ENCODE results near the gene ABCB11. TPM values are rescaled to one million over a fixed set of nuclear protein-coding genes. Genes with fewer than 3 reads are reported as not detected.

ABCB11 gene
- total and polyA plus RNA-seq, 5 donors = 0.07 to 0.47 (median 0.20) TPM

DNA sequence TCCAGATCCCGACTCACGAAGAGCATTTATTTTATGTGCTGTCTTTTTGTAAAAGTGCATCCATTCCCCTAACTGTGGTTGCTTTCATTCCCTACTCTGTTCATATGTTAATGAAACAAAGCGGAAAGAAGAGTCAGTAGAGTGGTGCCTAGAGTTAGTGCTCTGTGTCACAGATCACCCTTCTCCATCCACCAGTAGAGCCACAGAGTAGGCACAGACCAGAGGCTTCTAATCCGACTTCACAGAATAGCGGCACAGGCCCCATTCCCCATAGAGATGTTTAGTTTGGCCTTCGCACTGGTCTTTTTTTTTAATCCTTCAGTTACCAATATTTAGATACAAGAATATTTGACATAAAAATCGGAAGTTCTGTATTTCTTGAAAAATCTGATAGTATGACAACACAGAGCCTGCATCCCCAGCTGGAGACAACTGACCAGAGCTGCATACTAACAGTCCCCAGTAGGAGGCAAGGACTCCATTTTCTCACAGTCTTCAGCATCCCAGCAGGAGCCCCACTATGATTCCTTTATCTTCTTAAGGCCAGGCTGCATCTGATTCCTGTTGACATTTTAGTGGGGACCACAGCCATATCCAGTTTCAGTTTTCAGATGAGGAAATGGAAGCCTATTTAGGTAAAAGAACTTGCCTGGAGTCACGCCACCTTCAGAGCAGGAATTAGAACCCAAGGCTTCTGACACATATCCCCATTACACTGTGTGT is 123.0 kb downstream of the ABCB11 start:
- no peak for DNase-seq
- ATAC-seq = no peak
- Histone ChIP-seq H3K9me3 (ENCODE audit: control insufficient read depth, low read length) (no peaks in the 10 kb centered on the region), H3K4me1 (ENCODE audit: control insufficient read depth, insufficient read depth, low read length) (no peaks in the 10 kb centered on the region), H3K27ac (ENCODE audit: low read length) (no peak overlapping the region), H3K4me3 (ENCODE audit: low read length) (no peak overlapping the region), H3K27me3 (ENCODE audit: control insufficient read depth, insufficient read depth) (no peaks in the 10 kb centered on the region)
- WGBS = 84% methylated on average over 8 of the region's 8 CpGs
- intact Hi-C loops (cut with DNase I) = no loop called here

DNA sequence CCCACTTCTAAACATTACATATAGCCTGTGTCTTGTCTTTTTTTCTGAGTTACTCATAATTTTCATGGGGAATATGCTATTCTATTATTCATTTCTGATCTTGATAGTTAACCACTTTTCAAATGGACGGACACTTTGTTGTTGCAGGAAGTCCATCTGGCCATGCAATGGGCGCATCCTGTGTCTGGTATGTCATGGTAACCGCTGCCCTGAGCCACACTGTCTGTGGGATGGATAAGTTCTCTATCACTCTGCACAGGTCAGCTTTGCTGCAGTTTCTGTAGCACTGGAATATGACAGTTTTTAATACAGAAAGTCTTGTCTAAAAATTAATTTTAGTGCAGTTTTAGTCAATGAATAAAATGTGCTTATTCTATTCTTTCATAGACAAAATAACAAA is 126.8 kb downstream of the ABCB11 start:
- Histone ChIP-seq H3K27ac (ENCODE audit: low read length) (no peak overlapping the region), H3K9me3 (ENCODE audit: control insufficient read depth, low read length) (no peaks in the 10 kb centered on the region), H3K4me1 (ENCODE audit: control insufficient read depth, insufficient read depth, low read length) (no peaks in the 10 kb centered on the region), H3K4me3 (ENCODE audit: low read length) (no peak overlapping the region), H3K27me3 (ENCODE audit: control insufficient read depth, insufficient read depth) (no peaks in the 10 kb centered on the region)
- no peak for ATAC-seq
- DNase-seq = no peak
- intact Hi-C loops (cut with DNase I) = no loop called here
- WGBS = 90% methylated on average over 3 of the region's 3 CpGs

DNA sequence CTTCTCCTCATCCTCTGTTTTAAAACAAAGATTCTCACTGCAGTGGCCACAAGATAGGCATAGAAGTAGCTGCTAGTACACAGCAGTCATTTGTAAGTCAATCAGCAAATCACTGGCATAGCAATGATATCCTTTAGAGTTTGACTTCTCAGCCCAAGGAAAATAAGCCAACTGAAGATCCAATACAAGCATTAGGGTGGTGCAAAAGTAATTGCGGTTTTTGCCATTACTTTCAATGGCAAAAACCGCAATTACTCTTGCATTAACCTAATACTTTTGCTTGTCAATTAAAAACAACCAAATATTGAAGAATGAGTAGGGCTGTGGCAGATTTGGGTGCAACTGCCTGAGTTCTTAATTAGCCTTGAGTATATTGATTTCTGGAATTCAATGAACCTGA is 127.2 kb downstream of the ABCB11 start:
- no peak overlapping the region for H3K4me3 ChIP-seq (ENCODE audit: low read length)
- no peak for ATAC-seq
- WGBS = 92% methylated on average over 2 of the region's 2 CpGs

DNA sequence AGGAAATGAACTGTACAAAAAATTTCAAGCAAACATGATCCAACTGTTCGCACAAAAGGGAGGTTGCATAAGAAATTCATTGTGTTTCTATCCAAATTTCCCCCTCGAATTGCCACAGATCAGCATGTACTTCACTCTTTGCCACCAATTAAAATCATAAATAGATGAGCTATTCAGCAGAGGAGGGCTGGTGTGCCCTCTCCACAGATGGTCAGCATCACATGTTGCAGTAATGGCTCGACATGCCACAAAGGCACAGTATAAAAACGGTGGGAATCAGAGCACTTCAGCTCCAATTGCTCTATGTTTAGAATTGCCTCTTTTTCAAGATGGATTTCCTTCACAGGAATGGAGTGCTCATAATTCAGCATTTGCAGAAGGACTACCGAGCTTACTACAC is 130.1 kb downstream of the ABCB11 start, which contains the start of gene G6PC2:
Gene G6PC2, plus strand, starts transcription at position 289 of the 400 bp plus-strand sequence. Its CDS starts 41 bp downstream, at position 330.
- ATAC-seq = no peak
- no peak for DNase-seq
- no peaks in the 10 kb centered on the region for H3K4me1 ChIP-seq (ENCODE audit: control insufficient read depth, insufficient read depth, low read length)
- H3K4me3 ChIP-seq (ENCODE audit: low read length) = no peak within 1 kb of the TSS
- 77% methylated on average over 5 of the region's 5 CpGs for WGBS
- H3K27ac ChIP-seq (ENCODE audit: low read length) = no peak within 1 kb of the TSS
- intact Hi-C loops (cut with DNase I) = no loop called here
- H3K27me3 ChIP-seq (ENCODE audit: control insufficient read depth, insufficient read depth) = no peaks in the 10 kb centered on the region
- H3K9me3 ChIP-seq (ENCODE audit: control insufficient read depth, low read length) = no peaks in the 10 kb centered on the region

More for the DNA sequence above, 127.2 kb downstream of the ABCB11 start:
- DNase-seq = no peak
- intact Hi-C loops (cut with DNase I) = no loop called here
- H3K27me3 ChIP-seq (ENCODE audit: control insufficient read depth, insufficient read depth) = no peaks in the 10 kb centered on the region
- H3K9me3 ChIP-seq (ENCODE audit: control insufficient read depth, low read length) = no peaks in the 10 kb centered on the region
- H3K27ac ChIP-seq (ENCODE audit: low read length) = no peak overlapping the region
- H3K4me1 ChIP-seq (ENCODE audit: control insufficient read depth, insufficient read depth, low read length) = no peaks in the 10 kb centered on the region

DNA sequence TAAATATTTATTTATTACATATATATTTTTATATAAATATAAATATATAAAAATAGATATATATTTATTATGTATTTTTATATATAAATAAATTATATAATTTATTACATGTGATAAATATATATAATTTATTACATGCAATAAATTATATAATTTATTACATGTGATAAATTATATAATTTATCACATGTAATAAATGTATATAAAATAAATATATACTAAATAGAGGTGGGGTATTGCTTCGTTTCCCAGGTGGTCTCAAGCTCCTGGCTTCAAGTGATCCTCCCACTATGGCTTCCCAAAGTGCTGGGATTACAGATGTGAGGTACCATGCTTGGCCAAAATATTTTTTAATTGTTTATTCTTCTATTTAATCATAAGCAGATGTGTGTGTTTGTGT is 133.7 kb downstream of the ABCB11 start:
- WGBS = 82% methylated on average over 1 of the region's 1 CpG
- no peaks in the 10 kb centered on the region for H3K4me1 ChIP-seq (ENCODE audit: control insufficient read depth, insufficient read depth, low read length)
- no peak overlapping the region for H3K27ac ChIP-seq (ENCODE audit: low read length)
- H3K9me3 ChIP-seq (ENCODE audit: control insufficient read depth, low read length) = no peaks in the 10 kb centered on the region
- intact Hi-C loops (cut with DNase I) = no loop called here
- H3K4me3 ChIP-seq (ENCODE audit: low read length) = no peak overlapping the region
- DNase-seq (no peak), ATAC-seq (no peak)
- H3K27me3 ChIP-seq (ENCODE audit: control insufficient read depth, insufficient read depth) = no peaks in the 10 kb centered on the region

DNA sequence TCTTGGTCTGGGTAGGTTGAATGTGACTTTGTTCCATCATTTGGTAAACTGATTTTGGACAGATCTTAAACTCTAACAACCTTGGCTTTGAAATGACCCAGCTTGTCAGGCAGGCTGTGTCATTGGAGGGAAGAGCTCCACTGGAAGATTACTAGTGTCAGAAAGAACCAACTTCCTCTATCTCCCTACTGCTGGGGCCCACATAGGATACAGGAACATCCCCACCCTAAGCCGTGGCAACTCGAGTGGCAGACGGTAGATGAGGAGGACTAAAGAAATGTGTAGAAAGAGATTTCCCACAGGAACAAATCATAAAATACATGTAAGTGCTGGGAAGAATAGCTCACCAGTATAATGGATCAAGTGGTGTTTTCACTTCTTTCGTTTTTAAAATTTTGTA is 134.3 kb downstream of the ABCB11 start:
- DNase-seq (no peak), ATAC-seq (no peak)
- Histone ChIP-seq H3K9me3 (ENCODE audit: control insufficient read depth, low read length) (no peaks in the 10 kb centered on the region), H3K27me3 (ENCODE audit: control insufficient read depth, insufficient read depth) (no peaks in the 10 kb centered on the region), H3K27ac (ENCODE audit: low read length) (no peak overlapping the region), H3K4me3 (ENCODE audit: low read length) (no peak overlapping the region), H3K4me1 (ENCODE audit: control insufficient read depth, insufficient read depth, low read length) (no peaks in the 10 kb centered on the region)
- WGBS = 48% methylated on average over 4 of the region's 4 CpGs
- intact Hi-C loops (cut with DNase I) = no loop called here

DNA sequence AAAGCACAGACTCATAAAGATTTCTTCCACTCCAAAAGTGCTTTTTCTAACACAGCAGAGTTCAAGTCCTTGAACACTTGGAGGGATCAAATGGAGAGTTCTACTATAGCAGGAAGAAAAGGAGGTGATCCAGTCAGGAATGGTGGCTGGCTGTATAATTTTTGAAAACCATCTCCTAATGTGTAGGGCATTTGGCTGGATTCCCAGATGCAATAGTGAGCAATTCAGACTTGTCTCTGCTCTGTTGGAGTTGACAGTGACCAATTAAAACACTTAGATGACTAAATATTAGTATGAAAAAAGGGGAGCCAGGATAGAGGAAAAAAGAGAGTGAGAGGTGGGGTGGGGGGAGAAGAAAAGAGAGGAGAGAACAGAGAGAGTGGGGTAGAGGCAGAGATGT is 135.4 kb downstream of the ABCB11 start:
- Histone ChIP-seq H3K4me1 (ENCODE audit: control insufficient read depth, insufficient read depth, low read length) (no peaks in the 10 kb centered on the region), H3K27ac (ENCODE audit: low read length) (no peak overlapping the region), H3K4me3 (ENCODE audit: low read length) (no peak overlapping the region), H3K27me3 (ENCODE audit: control insufficient read depth, insufficient read depth) (no peaks in the 10 kb centered on the region), H3K9me3 (ENCODE audit: control insufficient read depth, low read length) (no peaks in the 10 kb centered on the region)
- intact Hi-C loops (cut with DNase I) = no loop called here
- ATAC-seq = no peak
- no peak for DNase-seq

DNA sequence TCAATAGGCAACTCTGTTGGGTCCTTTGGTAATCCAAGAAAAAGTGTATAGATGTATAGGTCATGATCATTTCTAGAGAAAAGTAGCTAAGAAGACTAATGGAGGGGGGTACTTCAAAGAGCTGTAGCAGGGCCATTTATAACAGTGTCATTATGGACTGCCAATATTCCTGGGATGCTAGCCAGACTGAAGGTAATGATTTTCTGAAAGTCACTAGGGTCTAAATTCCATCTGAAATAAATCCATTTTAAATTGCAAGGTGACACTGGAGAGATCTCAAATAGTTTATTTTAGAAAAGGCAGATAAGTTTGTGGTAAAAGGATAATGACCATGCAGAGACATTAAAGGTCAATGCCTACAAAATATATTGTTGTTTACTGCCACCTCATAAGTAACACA is 136.4 kb downstream of the ABCB11 start:
- Histone ChIP-seq H3K27me3 (ENCODE audit: control insufficient read depth, insufficient read depth) (no peaks in the 10 kb centered on the region), H3K9me3 (ENCODE audit: control insufficient read depth, low read length) (no peaks in the 10 kb centered on the region), H3K4me1 (ENCODE audit: control insufficient read depth, insufficient read depth, low read length) (no peaks in the 10 kb centered on the region), H3K27ac (ENCODE audit: low read length) (no peak overlapping the region), H3K4me3 (ENCODE audit: low read length) (no peak overlapping the region)
- intact Hi-C loops (cut with DNase I) = no loop called here
- DNase-seq = no peak
- ATAC-seq = no peak

DNA sequence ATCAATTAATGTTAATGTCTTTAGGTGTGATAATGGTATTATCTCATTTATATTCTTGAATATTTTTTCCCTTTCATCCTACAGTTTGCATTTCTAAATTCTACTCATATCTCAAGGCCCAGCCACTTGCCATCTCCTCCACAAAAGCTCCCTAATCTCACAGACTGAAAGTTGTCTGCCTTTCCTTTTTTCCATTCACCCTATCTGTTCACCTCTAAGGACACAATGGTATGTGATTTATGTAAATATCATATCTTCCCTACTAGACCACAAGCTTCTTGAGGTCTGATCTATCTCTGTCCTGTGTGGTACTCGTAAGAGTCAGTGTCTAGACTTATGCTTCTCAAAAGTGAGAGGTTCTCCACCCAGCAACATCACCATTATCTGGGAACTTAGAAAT is 137.0 kb downstream of the ABCB11 start:
- Histone ChIP-seq H3K27me3 (ENCODE audit: control insufficient read depth, insufficient read depth) (no peaks in the 10 kb centered on the region), H3K9me3 (ENCODE audit: control insufficient read depth, low read length) (no peaks in the 10 kb centered on the region), H3K27ac (ENCODE audit: low read length) (no peak overlapping the region), H3K4me1 (ENCODE audit: control insufficient read depth, insufficient read depth, low read length) (no peaks in the 10 kb centered on the region), H3K4me3 (ENCODE audit: low read length) (no peak overlapping the region)
- DNase-seq (no peak), ATAC-seq (no peak)
- 91% methylated on average over 1 of the region's 1 CpG for WGBS
- intact Hi-C loops (cut with DNase I) = no loop called here

DNA sequence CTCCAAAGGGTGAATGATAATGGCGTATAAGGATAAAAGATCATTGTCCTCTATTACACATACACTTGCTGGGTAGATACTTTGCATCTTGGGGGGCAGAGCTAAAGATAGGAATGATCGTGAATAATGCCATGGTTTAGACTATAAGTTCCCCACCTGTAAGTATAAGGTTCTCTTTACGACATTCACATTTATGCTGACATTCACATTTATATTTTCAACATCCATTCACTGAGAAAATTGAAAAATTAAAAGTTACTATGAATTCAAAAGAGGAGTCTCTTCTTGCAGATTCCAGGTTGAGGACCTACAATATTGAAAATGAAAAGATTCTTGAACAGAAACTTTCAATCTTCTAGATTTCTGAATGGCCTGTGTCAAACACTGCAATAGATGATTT is 138.8 kb downstream of the ABCB11 start:
- intact Hi-C loops (cut with DNase I) = no loop called here
- 85% methylated on average over 3 of the region's 3 CpGs for WGBS
- H3K27ac ChIP-seq (ENCODE audit: low read length) = no peak overlapping the region
- H3K4me1 ChIP-seq (ENCODE audit: control insufficient read depth, insufficient read depth, low read length) = no peaks in the 10 kb centered on the region
- no peaks in the 10 kb centered on the region for H3K27me3 ChIP-seq (ENCODE audit: control insufficient read depth, insufficient read depth)
- no peak for DNase-seq
- no peaks in the 10 kb centered on the region for H3K9me3 ChIP-seq (ENCODE audit: control insufficient read depth, low read length)
- H3K4me3 ChIP-seq (ENCODE audit: low read length) = no peak overlapping the region
- no peak for ATAC-seq

DNA sequence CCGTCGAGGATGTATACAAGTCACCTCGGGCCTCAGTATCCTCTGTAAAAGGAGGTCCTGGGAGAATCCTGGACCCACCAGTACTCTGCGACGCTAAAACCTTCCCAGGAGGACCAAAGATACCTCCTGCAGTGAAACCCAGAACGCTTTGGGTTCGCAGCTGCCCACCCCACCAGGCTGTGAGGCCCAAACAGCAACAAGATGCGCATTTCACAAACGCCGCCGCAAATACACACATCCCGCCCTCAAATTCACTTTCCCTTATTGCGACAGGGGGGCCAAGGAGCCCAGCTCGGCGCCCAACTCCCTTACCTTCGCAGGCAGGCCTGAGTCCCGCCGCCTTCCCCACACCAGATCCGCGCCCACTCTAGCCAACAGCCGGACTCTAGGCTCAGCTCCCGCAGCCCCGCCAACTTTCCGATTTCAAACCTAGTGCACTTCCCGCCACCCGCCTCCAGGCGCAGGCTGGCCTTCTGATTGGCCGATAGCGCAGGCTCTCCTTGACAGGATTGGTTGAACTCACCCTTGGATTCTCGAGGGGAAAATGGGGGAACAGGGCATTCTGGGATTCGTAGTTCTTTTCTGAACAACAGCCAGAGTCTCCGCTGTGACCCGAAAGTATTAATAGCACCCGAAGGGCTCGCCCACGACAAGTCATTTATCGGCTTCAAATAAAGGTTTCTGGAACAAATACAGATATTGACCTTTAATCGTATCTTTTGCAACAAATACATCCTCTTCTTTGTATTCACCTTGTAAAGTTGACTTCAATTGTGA is 140.9 kb downstream of the ABCB11 start, which contains the start of gene SPC25:
Gene SPC25, minus strand, starts transcription at position 425 of the 777 bp plus-strand sequence. CDS start 911 bp downstream, outside the sequence.
- Histone ChIP-seq H3K4me1 (ENCODE audit: control insufficient read depth, insufficient read depth, low read length) (no peaks in the 10 kb centered on the region), H3K4me3 (ENCODE audit: low read length) (peak within 1 kb of the TSS; percentile 27), H3K27me3 (ENCODE audit: control insufficient read depth, insufficient read depth) (no peaks in the 10 kb centered on the region), H3K27ac (ENCODE audit: low read length) (no peak within 1 kb of the TSS), H3K9me3 (ENCODE audit: control insufficient read depth, low read length) (no peaks in the 10 kb centered on the region)
- intact Hi-C loops (cut with DNase I) = no loop called here
- peak; percentile 98 to 99 for ATAC-seq
- peak; percentile 88 to 95 (median 93) for DNase-seq
- WGBS = under 1% methylated on average over 38 of the region's 38 CpGs
